ENCODE data around the gene PARP8.
"Not testable (repeated sequence)": the region's sequence is repeated elsewhere in the genome, so short reads cannot be mapped to it uniquely, and the experiment has no call there.

DNA sequence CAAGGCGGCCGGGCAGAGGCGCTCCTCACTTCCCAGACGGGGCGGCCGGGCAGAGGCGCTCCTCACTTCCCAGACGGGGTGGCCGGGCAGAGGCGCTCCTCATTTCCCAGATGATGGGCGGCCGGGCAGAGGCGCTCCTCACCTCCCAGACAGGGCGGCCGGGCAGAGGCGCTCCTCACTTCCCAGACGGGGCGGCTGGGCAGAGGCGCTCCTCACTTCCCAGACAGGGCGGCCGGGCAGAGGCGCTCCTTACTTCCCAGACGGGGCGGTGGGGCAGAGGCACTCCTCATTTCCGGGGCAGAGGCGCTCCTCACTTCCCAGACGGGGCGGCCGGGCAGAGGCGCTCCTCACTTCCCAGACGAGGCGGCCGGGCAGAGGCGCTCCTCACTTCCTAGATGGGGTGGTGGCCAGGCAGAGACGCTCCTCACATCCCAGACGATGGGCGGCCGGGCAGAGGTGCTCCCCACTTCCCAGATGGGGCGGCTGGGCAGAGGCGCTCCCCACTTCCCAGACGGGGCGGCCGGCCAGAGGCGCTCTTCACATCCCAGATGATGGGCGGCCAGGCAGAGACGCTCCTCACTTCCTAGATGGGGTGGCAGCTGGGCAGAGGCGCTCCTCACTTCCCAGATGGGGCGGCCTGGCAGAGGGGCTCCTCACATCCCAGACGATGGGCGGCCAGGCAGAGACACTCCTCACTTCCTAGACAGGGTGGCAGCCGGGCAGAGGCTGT, 108.2 kb downstream of the PARP8 start:
- TF ChIP-seq, protein P1, sequence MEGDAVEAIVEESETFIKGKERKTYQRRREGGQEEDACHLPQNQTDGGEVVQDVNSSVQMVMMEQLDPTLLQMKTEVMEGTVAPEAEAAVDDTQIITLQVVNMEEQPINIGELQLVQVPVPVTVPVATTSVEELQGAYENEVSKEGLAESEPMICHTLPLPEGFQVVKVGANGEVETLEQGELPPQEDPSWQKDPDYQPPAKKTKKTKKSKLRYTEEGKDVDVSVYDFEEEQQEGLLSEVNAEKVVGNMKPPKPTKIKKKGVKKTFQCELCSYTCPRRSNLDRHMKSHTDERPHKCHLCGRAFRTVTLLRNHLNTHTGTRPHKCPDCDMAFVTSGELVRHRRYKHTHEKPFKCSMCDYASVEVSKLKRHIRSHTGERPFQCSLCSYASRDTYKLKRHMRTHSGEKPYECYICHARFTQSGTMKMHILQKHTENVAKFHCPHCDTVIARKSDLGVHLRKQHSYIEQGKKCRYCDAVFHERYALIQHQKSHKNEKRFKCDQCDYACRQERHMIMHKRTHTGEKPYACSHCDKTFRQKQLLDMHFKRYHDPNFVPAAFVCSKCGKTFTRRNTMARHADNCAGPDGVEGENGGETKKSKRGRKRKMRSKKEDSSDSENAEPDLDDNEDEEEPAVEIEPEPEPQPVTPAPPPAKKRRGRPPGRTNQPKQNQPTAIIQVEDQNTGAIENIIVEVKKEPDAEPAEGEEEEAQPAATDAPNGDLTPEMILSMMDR (IDR thresholded peaks at IDR 0.05) = not testable (repeated sequence)
- TF ChIP-seq, protein P2, sequence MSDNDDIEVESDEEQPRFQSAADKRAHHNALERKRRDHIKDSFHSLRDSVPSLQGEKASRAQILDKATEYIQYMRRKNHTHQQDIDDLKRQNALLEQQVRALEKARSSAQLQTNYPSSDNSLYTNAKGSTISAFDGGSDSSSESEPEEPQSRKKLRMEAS (CRISPR knock-in tag; IDR thresholded peaks at IDR 0.05) = not testable (repeated sequence)
- not testable (repeated sequence) for TF ChIP-seq NR2C2 (CRISPR knock-in tag; IDR thresholded peaks at IDR 0.05); ESRRA (CRISPR knock-in tag; IDR thresholded peaks at IDR 0.05; ENCODE audit: borderline replicate concordance); ZNF423 (CRISPR knock-in tag; IDR thresholded peaks at IDR 0.05); CBFB (CRISPR knock-in tag; IDR thresholded peaks at IDR 0.05; ENCODE audit: low read depth); TCF7 (CRISPR knock-in tag; IDR thresholded peaks at IDR 0.05; ENCODE audit: low read depth)
- TF ChIP-seq, protein P3, sequence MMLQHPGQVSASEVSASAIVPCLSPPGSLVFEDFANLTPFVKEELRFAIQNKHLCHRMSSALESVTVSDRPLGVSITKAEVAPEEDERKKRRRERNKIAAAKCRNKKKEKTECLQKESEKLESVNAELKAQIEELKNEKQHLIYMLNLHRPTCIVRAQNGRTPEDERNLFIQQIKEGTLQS (CRISPR knock-in tag; conservative IDR thresholded peaks at IDR 0.05) = not testable (repeated sequence)
- TF ChIP-seq, protein P4, sequence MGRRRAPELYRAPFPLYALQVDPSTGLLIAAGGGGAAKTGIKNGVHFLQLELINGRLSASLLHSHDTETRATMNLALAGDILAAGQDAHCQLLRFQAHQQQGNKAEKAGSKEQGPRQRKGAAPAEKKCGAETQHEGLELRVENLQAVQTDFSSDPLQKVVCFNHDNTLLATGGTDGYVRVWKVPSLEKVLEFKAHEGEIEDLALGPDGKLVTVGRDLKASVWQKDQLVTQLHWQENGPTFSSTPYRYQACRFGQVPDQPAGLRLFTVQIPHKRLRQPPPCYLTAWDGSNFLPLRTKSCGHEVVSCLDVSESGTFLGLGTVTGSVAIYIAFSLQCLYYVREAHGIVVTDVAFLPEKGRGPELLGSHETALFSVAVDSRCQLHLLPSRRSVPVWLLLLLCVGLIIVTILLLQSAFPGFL (CRISPR knock-in tag; IDR thresholded peaks at IDR 0.05; ENCODE audit: borderline replicate concordance) = not testable (repeated sequence)

All from WTC11 (cell line).